Caco-2 (cell line): ENCODE measurements around the gene ZNF844. TPM values are rescaled to one million over a fixed set of nuclear protein-coding genes. Genes with fewer than 3 reads are reported as not detected.
A peak's percentile ranks its signal among the peaks of the same experiment; 100 is the strongest.

Source experiments
- BruUV-seq: library from RNA; stranded (reverse); fragments of 400-500 nt; replicated peaks from 2 replicates; lab custom pipeline; 2021; lab: Mats Ljungman, UMichigan
- CTCF ChIA-PET: fragments of 300-600 bp; sonication (Branson Sonifier 250); formaldehyde crosslinking; loops from one replicate; lab custom pipeline; 2022; ENCODE audit warnings: antibody characterized with exemption; lab: Charles Lee
- POLR2A ChIA-PET: fragments of 300-600 bp; sonication (Branson Sonifier 250); formaldehyde crosslinking; loops from one replicate; lab custom pipeline; 2022; ENCODE audit warnings: antibody characterized with exemption; lab: Charles Lee
- DNase-seq, 2 experiments: peaks; one replicate each; pipeline versions ENCODE4 v3.0.0 to v3.0.0-alpha.2; 2020 to 2022
- H3K27me3 ChIP-seq: replicated peaks from 2 replicates; pipeline ENCODE4 v1.6.0; 2011; ENCODE audit warnings: low read length; ENCODE audit not compliant: control insufficient read depth, insufficient read depth
- H3K36me3 ChIP-seq: 2 replicates; pipeline ENCODE4 v1.5.1; 2011; ENCODE audit warnings: low read length; ENCODE audit not compliant: control insufficient read depth, insufficient read depth
- H3K4me1 ChIP-seq: fragments of 250-450 bp; sonication (Bioruptor Pico); 2 replicates; pipeline ENCODE4 v1.5.1; 2020; ENCODE audit warnings: mild to moderate bottlenecking
- H3K4me3 ChIP-seq: 2 replicates; pipeline ENCODE4 v1.5.1; 2011; ENCODE audit warnings: low read depth, mild to moderate bottlenecking, control low read depth, low read length
- H3K9me3 ChIP-seq: fragments of 250-450 bp; sonication (Bioruptor Pico); 2 replicates; pipeline ENCODE4 v1.5.1; 2020; ENCODE audit warnings: mild to moderate bottlenecking, moderate library complexity
- H3K27ac Mint-ChIP-seq: one replicate; pipeline ENCODE4 v1.8.0; 2022; ENCODE audit warnings: mixed read lengths; ENCODE audit not compliant: unreplicated experiment
- H3K27me3 Mint-ChIP-seq: one replicate; pipeline ENCODE4 v1.8.0; 2022; ENCODE audit warnings: mixed read lengths; ENCODE audit not compliant: insufficient read depth, unreplicated experiment
- H3K36me3 Mint-ChIP-seq: one replicate; pipeline ENCODE4 v1.8.0; 2022; ENCODE audit warnings: mild to moderate bottlenecking, mixed read lengths; ENCODE audit not compliant: insufficient read depth, unreplicated experiment
- H3K4me1 Mint-ChIP-seq: one replicate; pipeline ENCODE4 v1.8.0; 2022; ENCODE audit warnings: low read depth, mixed read lengths; ENCODE audit not compliant: unreplicated experiment
- H3K4me3 Mint-ChIP-seq: one replicate; pipeline ENCODE4 v1.8.0; 2022; ENCODE audit warnings: mild to moderate bottlenecking, moderate library complexity, mixed read lengths; ENCODE audit not compliant: unreplicated experiment
- H3K9me3 Mint-ChIP-seq: one replicate; pipeline ENCODE4 v1.8.0; 2022; ENCODE audit warnings: mixed read lengths; ENCODE audit not compliant: unreplicated experiment
- CTCF ChIP-seq, 2 experiments: fragments of 200-600 bp in 1 of 2; IDR thresholded peaks; 1 replicate in 1 of 2; 2 replicates in 1 of 2; pipeline versions ENCODE4 v1.5.1 to v1.8.0; 2011 to 2022; ENCODE audit warnings: antibody characterized with exemption in 1 of 2, control low read depth in 1 of 2, inconsistent platforms in 1 of 2, low read depth in 1 of 2, low read length in 1 of 2, mild to moderate bottlenecking in 1 of 2, moderate library complexity in 1 of 2; ENCODE audit not compliant: insufficient read depth in 1 of 2, severe bottlenecking in 1 of 2, unreplicated experiment in 1 of 2
- intact Hi-C: fragments of 100-400 bp; cut with micrococcal nuclease; formaldehyde crosslinking; loops from one replicate; pipeline ENCODE4 v1.10.0; 2022; ENCODE audit not compliant: unreplicated experiment
- total RNA-seq: library from RNA; stranded (reverse); gene quantifications from 2 replicates; pipeline ENCODE4 v1.2.3, GENCODE V29; 2022

Gene ZNF844
- total RNA-seq, 1 experiment from 2014 or later = 1.0 TPM

DNA sequence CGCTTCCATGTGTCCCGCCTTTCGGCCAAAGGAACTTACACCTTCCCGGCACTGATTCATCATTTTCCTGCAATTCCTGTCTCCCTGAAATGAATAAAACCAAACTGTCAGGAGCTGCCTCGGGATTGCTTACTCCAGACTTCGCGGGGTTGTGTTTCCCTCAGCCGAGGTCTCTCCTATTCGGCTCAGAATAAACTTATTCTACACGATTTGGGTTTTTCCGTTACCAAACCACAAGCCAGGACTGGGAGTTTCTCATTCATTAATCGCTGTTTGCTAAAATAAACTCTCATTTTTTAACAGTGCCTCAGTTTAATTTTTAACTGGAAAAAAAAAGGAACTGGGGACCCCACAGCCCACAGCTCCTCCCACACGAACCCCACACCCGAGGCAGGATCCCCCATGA, 12.4 kb upstream of the ZNF844 start:
- H3K27me3 ChIP-seq = no peaks in the 10 kb centered on the region
- H3K36me3 Mint-ChIP-seq = peaks cover 5% of the 10 kb centered on the region
- H3K9me3 ChIP-seq = 0 out of 2 replicates have a peak, but pooled peaks cover 3% of the 10 kb centered on the region
- peaks cover 9% of the 10 kb centered on the region for H3K9me3 Mint-ChIP-seq
- no peaks in the 10 kb centered on the region for H3K4me1 Mint-ChIP-seq
- TF ChIP-seq CTCF (IDR thresholded peaks at IDR 0.05; ENCODE audit: insufficient read depth in 1 of 2, low read depth in 1 of 2, low read length in 1 of 2, severe bottlenecking in 1 of 2, unreplicated experiment in 1 of 2) = no peak
- H3K27me3 Mint-ChIP-seq = no peaks in the 10 kb centered on the region
- H3K27ac Mint-ChIP-seq = no peak overlapping the region
- CTCF ChIA-PET = interaction anchor here (0.6 to 0.8 kb wide), 4 partner anchors 17 to 253 kb away, joined by 3 to 8 read pairs (median 6); partner anchors contain the start of gene ZNF491
- POLR2A ChIA-PET = interaction anchor here (2.1 kb wide), 1 partner anchor 17 kb away, joined by 6 read pairs; the partner anchor contains the start of gene ZNF433
- H3K36me3 ChIP-seq = no peaks in the 10 kb centered on the region
- intact Hi-C loops = no loop called here
- no TSS peak for BruUV-seq
- peak overlapping the region; percentile 56 for H3K4me3 ChIP-seq
- peak overlapping the region; percentile 75 for H3K4me3 Mint-ChIP-seq
- H3K4me1 ChIP-seq = no peaks in the 10 kb centered on the region
- no peak for DNase-seq

DNA sequence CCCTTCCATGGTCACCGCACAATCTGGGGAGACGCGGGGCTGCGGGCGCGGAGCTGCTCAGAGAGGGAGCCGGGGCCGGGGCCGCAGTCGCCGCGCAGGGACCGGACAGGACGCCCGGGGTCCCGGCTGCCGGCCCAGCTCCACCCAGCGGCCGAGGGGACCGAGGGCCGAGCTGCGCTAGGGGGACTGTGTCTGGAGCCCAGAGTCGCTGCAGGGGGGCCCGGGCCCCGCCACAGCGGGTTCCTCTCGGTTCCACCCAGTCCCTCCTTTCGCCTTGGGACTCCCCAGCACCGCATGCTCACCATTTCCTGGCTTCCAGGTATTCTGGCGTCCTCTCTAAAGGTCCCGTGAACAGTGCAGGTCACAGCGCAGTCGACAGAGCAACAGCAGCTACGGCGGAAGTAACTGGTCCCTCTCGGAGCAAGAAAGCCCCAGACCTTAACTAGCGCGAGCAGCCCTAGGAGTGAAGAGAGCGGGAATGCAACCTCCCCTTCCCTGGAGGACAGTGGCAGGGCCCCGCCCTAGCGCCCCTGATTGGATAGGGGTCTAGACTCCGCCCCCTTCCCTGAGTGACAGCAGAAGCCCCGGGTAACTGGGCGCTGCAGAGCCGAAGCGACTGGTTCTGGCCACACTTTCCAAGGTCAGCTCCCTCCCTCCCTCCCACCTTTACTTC, 11.9 kb upstream of the ZNF844 start, which contains the start of gene ZNF878:
Gene ZNF878 (minus strand): TSS at position 465 of the 673 bp plus-strand sequence. CDS start 160 bp downstream, at position 305.
- TSS peak; percentile 56 for BruUV-seq
- DNase-seq = peak; percentile 76 to 93
- no peaks in the 10 kb centered on the region for H3K4me1 Mint-ChIP-seq
- no peaks in the 10 kb centered on the region for H3K36me3 ChIP-seq
- H3K4me3 ChIP-seq = peak within 1 kb of the TSS; percentile 56
- H3K36me3 Mint-ChIP-seq = peaks cover 5% of the 10 kb centered on the region
- no peaks in the 10 kb centered on the region for H3K27me3 ChIP-seq
- H3K4me3 Mint-ChIP-seq = peak within 1 kb of the TSS; percentile 75
- H3K4me1 ChIP-seq = no peaks in the 10 kb centered on the region
- peak in 1 of 2 experiments; percentile 22 for TF ChIP-seq CTCF (IDR thresholded peaks at IDR 0.05; ENCODE audit: insufficient read depth in 1 of 2, low read depth in 1 of 2, low read length in 1 of 2, severe bottlenecking in 1 of 2, unreplicated experiment in 1 of 2)
- H3K9me3 Mint-ChIP-seq = peaks cover 9% of the 10 kb centered on the region
- H3K9me3 ChIP-seq = 0 out of 2 replicates have a peak, but pooled peaks cover 3% of the 10 kb centered on the region
- H3K27me3 Mint-ChIP-seq = no peaks in the 10 kb centered on the region
- peak within 1 kb of the TSS; percentile 29 for H3K27ac Mint-ChIP-seq
- CTCF ChIA-PET = interaction anchor here (0.6 to 0.8 kb wide), 4 partner anchors 18 to 254 kb away, joined by 3 to 8 read pairs (median 6); partner anchors contain the start of gene ZNF491
- POLR2A ChIA-PET = interaction anchor here (0.5 to 2.1 kb wide), 2 partner anchors 18 to 632 kb away, joined by 6 read pairs; partner anchors contain the start of gene ZNF433
- intact Hi-C loops = no loop called here

GRCh38 chr19:12055784-12056183, 8.7 kb upstream of the ZNF844 start:
- Histone ChIP-seq H3K27me3 (no peaks in the 10 kb centered on the region), H3K4me1 (no peaks in the 10 kb centered on the region), H3K36me3 (no peaks in the 10 kb centered on the region), H3K4me3 (no peak overlapping the region), H3K9me3 (0 out of 2 replicates have a peak, but pooled peaks cover 3% of the 10 kb centered on the region)
- no peaks in the 10 kb centered on the region for H3K4me1 Mint-ChIP-seq
- intact Hi-C loops = no loop called here
- no TSS peak for BruUV-seq
- no peak for TF ChIP-seq CTCF (IDR thresholded peaks at IDR 0.05; ENCODE audit: insufficient read depth in 1 of 2, low read depth in 1 of 2, low read length in 1 of 2, severe bottlenecking in 1 of 2, unreplicated experiment in 1 of 2)
- H3K27ac Mint-ChIP-seq = no peak overlapping the region
- H3K36me3 Mint-ChIP-seq = peaks cover 5% of the 10 kb centered on the region
- no peaks in the 10 kb centered on the region for H3K27me3 Mint-ChIP-seq
- peaks cover 9% of the 10 kb centered on the region for H3K9me3 Mint-ChIP-seq
- CTCF ChIA-PET = no interaction called here
- H3K4me3 Mint-ChIP-seq = no peak overlapping the region
- POLR2A ChIA-PET = no interaction called here
- DNase-seq = no peak
